GM23338 (cell line): ENCODE data around the gene OR1L1. TPM values are rescaled to one million over a fixed set of nuclear protein-coding genes. Genes with fewer than 3 reads are reported as not detected.

Experiments used
- polyA plus RNA-seq: library from polyadenylated mRNA; unstranded; fragments of >200 nt; fragmentation: Nextera tagmentation; extraction: Ambion mirVana; gene quantifications from 2 replicates; pipeline ENCODE4 v1.2.1, GENCODE V29; 2016
- total RNA-seq: library from RNA; depleted of rRNA; stranded (reverse); fragments of >200 nt; shearing (Covaris generic); gene quantifications from 2 replicates; pipeline ENCODE4 v1.2.3, GENCODE V29; 2014; rRNA removed

OR1L1 gene
- total and polyA plus RNA-seq, 2 experiments from 2014 or later: not detected

Other genes with a start within 250 kb of the OR1L1 start
- gene OR1J1, start 183.8 kb upstream of the OR1L1 start, total RNA-seq: not detected in 2 replicates
- not detected in 2 replicates for gene OR1J1, start 183.8 kb upstream of the OR1L1 start, polyA plus RNA-seq
- gene OR1J2, start 150.9 kb upstream of the OR1L1 start, total RNA-seq: not detected in 2 replicates
- gene OR1J2, start 150.9 kb upstream of the OR1L1 start, polyA plus RNA-seq: not detected in 2 replicates
- gene OR1J4, start 142.6 kb upstream of the OR1L1 start, total RNA-seq: not detected in 2 replicates
- gene OR1J4, start 142.6 kb upstream of the OR1L1 start, polyA plus RNA-seq: not detected in 2 replicates
- gene OR1N1, start 134.4 kb upstream of the OR1L1 start, total RNA-seq: not detected in 2 replicates
- gene OR1N1, start 134.4 kb upstream of the OR1L1 start, polyA plus RNA-seq: not detected in 2 replicates
- not detected in 2 replicates for gene OR1N2, start 108.6 kb upstream of the OR1L1 start, total RNA-seq
- gene OR1N2, start 108.6 kb upstream of the OR1L1 start, polyA plus RNA-seq: not detected in 2 replicates
- not detected in 2 replicates for gene OR1L8, start 78.3 kb upstream of the OR1L1 start, total RNA-seq
- not detected in 2 replicates for gene OR1L8, start 78.3 kb upstream of the OR1L1 start, polyA plus RNA-seq
- gene OR1Q1, start 47.0 kb upstream of the OR1L1 start, total RNA-seq: not detected in 2 replicates
- gene OR1Q1, start 47.0 kb upstream of the OR1L1 start, polyA plus RNA-seq: not detected in 2 replicates
- gene OR1B1, start 4.1 kb upstream of the OR1L1 start, total RNA-seq: not detected in 2 replicates
- gene OR1B1, start 4.1 kb upstream of the OR1L1 start, polyA plus RNA-seq: not detected in 2 replicates
- gene OR1L3, start 13.4 kb downstream of the OR1L1 start, total RNA-seq: not detected in 2 replicates
- not detected in 2 replicates for gene OR1L3, start 13.4 kb downstream of the OR1L1 start, polyA plus RNA-seq
- gene OR1L4, start 62.3 kb downstream of the OR1L1 start, total RNA-seq: not detected in 2 replicates
- gene OR1L4, start 62.3 kb downstream of the OR1L1 start, polyA plus RNA-seq: not detected in 2 replicates
- gene OR1L6, start 80.6 kb downstream of the OR1L1 start, total RNA-seq: not detected in 2 replicates
- not detected in 2 replicates for gene OR1L6, start 80.6 kb downstream of the OR1L1 start, polyA plus RNA-seq
- not detected in 2 replicates for gene OR5C1, start 127.2 kb downstream of the OR1L1 start, total RNA-seq
- gene OR5C1, start 127.2 kb downstream of the OR1L1 start, polyA plus RNA-seq: not detected in 2 replicates
- gene OR1K1, start 138.4 kb downstream of the OR1L1 start, total RNA-seq: not detected in 2 replicates
- not detected in 2 replicates for gene OR1K1, start 138.4 kb downstream of the OR1L1 start, polyA plus RNA-seq
- 21.2 and 26.6 TPM in 2 replicates for gene PDCL, start 166.9 kb downstream of the OR1L1 start, total RNA-seq
- 15.5 and 16.6 TPM in 2 replicates for gene PDCL, start 166.9 kb downstream of the OR1L1 start, polyA plus RNA-seq
- gene RC3H2, start 243.6 kb downstream of the OR1L1 start, total RNA-seq: 37.5 and 42.1 TPM in 2 replicates
- 20.6 and 24.9 TPM in 2 replicates for gene RC3H2, start 243.6 kb downstream of the OR1L1 start, polyA plus RNA-seq